Activated naive CD8-positive, alpha-beta T cell treated with anti-CD3 and anti-CD28 coated beads, Interleukin-2, amount 50 U/mL, for 16 hours (primary cell): ENCODE data around the gene IL12RB2.

Source experiments
- DNase-seq: peaks from one replicate; pipeline ENCODE4 v3.0.0-alpha.2; 2020; ENCODE audit warnings: low read depth, low spot score

Gene IL12RB2

GRCh38 chr1:67348586-67349252, 41.0 kb downstream of the IL12RB2 start:
- no peak for DNase-seq

- DNase-seq: no peak
These were observed 43.1 kb downstream of the IL12RB2 start for GRCh38 chr1:67350783-67351182.

DNA sequence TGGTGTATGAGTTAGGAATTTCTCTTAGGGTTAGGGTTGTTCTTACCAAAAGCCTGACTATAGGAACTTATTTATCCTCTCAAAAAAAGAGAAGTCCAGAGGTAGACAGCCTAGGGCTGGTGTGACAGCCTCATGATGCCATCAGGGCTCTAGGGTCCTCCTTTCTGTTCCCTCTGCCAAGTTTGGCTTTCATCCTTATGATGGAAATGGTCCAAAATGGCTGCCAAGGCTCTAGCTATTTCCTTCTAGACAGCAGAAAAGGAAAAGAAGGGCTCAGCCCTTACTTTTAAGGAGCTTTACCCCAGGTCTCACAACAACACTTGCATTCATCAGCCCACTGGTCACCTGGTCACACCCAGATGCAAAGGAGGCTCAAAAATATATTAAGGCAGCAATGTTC, 44.5 kb downstream of the IL12RB2 start:
- DNase-seq: no peak

GRCh38 chr1:67355745-67356424, 48.2 kb downstream of the IL12RB2 start:
- no peak for DNase-seq

DNA sequence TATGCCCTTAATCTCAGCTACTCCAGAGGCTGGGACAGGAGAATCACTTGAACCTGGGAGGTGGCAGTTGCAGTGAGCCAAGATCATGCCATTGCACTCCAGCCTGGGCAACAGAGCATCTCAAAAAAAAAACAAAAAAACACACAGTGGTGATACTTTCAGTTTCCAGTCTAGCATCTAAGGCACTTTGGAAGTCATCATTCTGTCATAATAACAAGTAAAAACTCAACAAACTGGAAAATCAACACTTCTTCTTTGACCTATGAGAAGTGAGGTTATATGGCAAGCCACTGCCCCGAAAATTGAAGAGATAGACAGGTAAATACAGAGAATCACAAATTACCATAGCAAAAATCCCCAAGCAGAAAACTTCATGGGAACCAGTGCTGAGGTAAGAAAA, 51.9 kb downstream of the IL12RB2 start:
- no peak for DNase-seq

GRCh38 chr1:67361641-67362040, 54.0 kb downstream of the IL12RB2 start:
- no peak for DNase-seq

DNA sequence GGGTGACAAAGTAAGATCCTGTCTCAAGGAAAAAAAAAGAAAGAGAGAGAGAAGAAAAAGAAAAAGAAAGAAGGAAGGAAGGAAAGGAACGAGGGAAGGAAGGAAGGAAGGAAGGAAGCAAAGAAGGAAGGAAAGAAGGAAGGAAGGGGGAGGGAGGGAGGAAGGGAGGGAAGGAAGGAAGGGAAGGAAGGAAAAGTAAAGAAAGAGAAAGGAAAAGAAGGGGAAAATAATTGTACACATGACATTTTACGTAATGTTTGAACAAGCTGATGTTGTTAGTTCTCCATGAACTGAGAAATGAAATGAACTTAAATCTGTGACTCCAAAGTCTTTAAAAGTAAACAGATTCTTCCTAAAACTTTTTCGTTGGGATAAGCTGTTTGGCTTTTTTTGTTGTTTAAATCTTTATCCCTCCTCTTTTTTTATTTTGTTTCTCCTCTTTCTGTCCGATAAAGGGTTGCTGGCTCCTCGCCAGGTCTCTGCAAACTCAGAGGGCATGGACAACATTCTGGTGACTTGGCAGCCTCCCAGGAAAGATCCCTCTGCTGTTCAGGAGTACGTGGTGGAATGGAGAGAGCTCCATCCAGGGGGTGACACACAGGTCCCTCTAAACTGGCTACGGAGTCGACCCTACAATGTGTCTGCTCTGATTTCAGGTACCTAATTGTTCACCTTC, 59.8 kb downstream of the IL12RB2 start:
- no peak for DNase-seq

GRCh38 chr1:67368046-67368514, 60.4 kb downstream of the IL12RB2 start:
- DNase-seq: no peak

DNA sequence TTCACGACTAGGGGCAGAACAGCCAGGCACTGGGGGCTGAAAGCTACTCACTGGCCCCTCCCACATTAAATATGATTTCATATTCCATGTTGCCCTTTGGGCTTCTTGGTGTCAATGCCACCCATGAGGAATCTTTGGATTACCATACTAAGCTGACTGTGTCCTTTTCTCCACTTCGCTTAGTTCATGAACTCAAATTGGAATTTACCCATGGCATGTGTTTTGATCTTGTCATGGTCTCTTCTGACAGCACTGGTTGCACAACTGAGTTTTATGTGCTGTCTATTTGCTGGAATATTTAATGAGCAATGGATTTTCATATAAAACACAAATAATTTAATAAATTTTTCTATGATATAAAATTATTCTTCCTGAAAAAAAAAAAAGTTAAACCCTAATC, 63.4 kb downstream of the IL12RB2 start:
- DNase-seq: no peak

GRCh38 chr1:67371681-67372080, 64.0 kb downstream of the IL12RB2 start:
- DNase-seq: no peak

- DNase-seq: no peak
These were observed 64.5 kb downstream of the IL12RB2 start for GRCh38 chr1:67372136-67372535.

GRCh38 chr1:67372898-67373297, 65.2 kb downstream of the IL12RB2 start:
- DNase-seq: no peak

DNA sequence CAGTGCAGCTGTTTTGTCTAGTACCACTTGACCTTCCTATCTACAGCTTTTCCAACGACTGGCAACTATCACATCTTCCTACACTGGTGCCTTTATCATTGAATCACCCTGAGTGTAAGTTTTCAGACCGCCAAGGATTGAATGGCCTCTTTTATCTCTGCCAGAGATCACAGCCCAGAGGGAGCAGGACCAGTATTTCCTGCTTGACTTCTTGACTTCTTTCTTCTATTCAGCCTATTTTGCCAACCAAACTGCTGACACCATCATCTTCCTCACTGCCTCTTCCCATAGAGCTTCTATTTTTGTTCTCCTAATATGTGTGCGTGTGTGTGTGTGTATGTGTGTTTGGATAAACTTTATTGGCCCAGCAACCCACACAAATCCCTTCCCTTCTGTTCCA, 68.7 kb downstream of the IL12RB2 start:
- DNase-seq: no peak

GRCh38 chr1:67377253-67377652, 69.6 kb downstream of the IL12RB2 start:
- no peak for DNase-seq

- no peak for DNase-seq
These were observed 73.5 kb downstream of the IL12RB2 start for GRCh38 chr1:67381154-67381553.

DNA sequence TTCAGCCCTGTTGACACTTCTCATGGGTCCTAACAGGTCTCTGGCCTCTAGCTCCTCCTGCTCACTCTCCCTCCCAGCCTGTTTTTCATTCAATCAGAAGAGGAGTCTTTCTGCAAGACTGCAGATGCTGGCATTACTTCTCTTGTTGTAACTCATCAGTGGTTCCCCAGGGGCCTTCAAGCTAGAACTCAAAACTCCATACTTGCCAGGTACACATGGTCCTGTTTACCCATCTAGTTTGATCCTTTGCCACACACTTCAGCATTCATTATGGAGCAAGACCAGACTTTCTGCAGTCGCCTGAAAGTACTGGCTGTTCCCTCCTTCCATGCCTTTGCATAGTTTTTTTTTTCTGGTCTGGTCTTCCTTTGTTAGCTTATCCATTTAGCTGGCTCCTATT, 74.6 kb downstream of the IL12RB2 start:
- DNase-seq: no peak

DNA sequence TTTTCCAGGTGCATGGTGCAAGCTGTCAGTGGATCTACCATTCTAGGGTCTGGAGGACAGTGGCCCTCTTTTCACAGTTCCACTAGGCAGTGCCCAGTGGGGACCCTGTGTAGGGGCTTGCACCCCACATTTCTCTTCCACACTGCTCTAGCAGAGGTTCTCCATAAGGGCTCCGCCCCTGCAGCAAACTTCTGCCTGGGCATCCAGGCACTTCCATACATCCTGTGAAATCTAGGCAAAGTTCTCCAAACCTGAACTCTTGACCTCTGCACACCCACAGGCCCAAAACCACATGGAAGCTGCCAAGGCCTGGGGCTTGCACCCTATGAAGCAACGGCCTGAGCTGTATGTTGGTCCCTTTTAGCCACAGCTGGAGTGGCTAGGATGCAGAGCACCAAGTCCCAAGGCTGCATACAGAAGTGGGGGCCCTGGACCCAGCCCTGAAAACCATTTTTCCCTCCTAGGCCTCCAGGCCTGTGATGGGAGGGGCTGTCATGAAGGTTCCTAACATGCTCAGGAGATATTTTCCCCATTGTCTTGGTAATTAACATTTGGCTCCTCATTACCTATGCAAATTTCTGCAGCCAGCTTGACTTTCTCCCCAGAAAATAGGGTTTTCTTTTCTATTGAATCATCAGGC, 76.4 kb downstream of the IL12RB2 start:
- no peak for DNase-seq

GRCh38 chr1:67390041-67390887, 82.6 kb downstream of the IL12RB2 start:
- DNase-seq: no peak

DNA sequence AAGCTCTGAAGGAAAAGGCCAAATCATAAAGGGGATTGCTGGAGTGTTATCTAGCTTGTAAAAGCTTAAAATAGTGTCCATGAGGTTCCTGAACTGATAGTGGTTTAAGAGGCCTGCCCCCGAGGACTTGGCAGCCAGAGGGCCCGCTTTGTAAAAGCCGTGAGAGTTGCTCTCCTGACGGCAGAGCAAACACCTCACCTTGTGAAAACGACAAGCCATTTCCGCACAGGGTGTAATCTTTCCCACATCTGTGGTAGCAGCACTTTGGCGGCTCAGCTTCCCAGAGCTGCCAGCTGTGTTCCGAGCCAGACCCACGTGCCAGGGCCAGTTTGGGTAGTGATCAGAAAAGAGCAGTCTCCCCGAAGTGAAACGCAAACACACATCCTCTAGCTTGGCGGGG, 85.6 kb downstream of the IL12RB2 start:
- no peak for DNase-seq

DNA sequence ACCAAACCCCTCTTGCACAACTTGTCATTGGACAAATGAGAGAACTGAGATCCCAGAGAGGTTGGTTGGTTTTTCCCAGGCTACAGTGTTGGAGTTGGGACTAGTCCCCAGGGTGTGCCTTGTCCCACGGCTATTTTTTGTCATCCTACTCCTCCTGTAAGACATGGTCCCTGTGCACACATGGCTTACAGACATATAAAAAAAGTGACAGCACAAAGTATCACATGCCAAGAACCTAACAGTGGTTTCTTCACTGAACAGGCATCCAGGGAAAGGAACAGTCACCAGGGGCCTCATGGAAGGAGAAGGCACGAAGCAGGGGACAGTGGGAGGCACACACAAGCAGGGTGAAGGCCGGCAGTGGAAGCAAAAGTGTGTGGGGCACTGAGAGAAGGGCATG, 86.1 kb downstream of the IL12RB2 start:
- no peak for DNase-seq

DNA sequence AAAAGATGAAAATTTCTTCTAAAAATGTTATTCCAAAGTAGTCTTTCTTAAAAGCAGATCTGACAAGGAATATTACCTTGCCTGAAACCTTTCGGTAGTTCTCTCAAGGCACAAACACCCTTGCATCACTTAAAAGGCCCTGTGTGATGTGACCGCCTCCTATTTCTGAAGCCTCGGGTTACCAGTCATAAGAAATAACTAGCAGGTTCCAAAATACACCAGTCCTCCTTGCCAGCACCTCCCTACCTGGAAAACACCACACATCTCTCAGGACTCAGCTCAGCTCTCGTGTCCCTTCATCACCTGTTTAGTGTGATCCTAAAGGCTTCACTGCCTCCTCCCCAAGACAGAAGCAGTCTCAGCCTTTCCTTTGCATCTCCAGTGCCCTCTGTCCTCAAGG, 86.9 kb downstream of the IL12RB2 start:
- no peak for DNase-seq
